ENCODE measurements around the gene ARHGAP26.

Gene ARHGAP26

GRCh38 chr5:143183989-143184388 lies 413.8 kb downstream of the ARHGAP26 start:
- Histone ChIP-seq H3K27ac (no peak overlapping the region), H3K36me3 (no peaks in the 10 kb centered on the region), H3K4me1 (peaks cover 0 to 38% (median 14%) of the 10 kb centered on the region in 4 donors), H3K27me3 (no peaks in the 10 kb centered on the region), H3K4me3 (no peak overlapping the region), H3K9me3 (no peaks in the 10 kb centered on the region)
- no peak for TF ChIP-seq CTCF (IDR thresholded peaks at IDR 0.05)
- DNase-seq, result no peak
- intact Hi-C loops (cut with DNase I; ENCODE audit: low total_unique reads), result no loop called here

- intact Hi-C loops (cut with DNase I; ENCODE audit: low total_unique reads), result no loop called here
These were observed 416.4 kb downstream of the ARHGAP26 start for GRCh38 chr5:143186623-143187022.

DNA sequence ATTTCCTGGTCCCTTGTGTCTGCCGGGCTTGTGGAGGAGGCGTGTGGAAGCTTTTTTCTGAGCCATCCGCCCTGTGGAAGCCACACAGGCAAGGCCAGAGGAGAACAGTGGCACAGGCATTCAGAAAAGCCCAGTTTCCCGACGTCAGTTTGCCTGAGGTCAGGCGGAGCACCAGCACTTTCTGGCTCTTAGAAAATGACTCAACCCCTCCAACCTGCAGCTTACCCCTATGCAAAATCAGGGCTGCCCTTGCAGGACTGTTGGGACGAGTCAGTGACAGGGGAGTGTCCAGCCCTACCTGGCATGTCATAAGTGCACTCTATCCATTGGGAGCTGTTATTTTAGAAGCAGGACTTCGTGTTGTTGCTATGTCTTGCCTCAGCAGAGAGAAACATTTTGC lies 417.3 kb downstream of the ARHGAP26 start:
- no peak for TF ChIP-seq CTCF (IDR thresholded peaks at IDR 0.05)
- Histone ChIP-seq H3K9me3 (no peaks in the 10 kb centered on the region), H3K27me3 (no peaks in the 10 kb centered on the region), H3K4me3 (no peak overlapping the region), H3K4me1 (peaks cover 0 to 31% (median 13%) of the 10 kb centered on the region in 4 donors), H3K27ac (no peak overlapping the region), H3K36me3 (peaks cover 0 to 6% (median 0%) of the 10 kb centered on the region in 3 donors)
- intact Hi-C loops (cut with DNase I; ENCODE audit: low total_unique reads), result no loop called here
- no peak for DNase-seq

More at GRCh38 chr5:143186623-143187022, 416.4 kb downstream of the ARHGAP26 start:
- TF ChIP-seq CTCF (IDR thresholded peaks at IDR 0.05), result no peak
- H3K36me3 ChIP-seq, result peaks cover 0 to 6% (median 0%) of the 10 kb centered on the region in 3 donors
- H3K27me3 ChIP-seq, result no peaks in the 10 kb centered on the region
- no peak overlapping the region for H3K4me3 ChIP-seq
- no peak for DNase-seq
- H3K27ac ChIP-seq, result no peak overlapping the region
- H3K4me1 ChIP-seq, result peaks cover 0 to 38% (median 14%) of the 10 kb centered on the region in 4 donors
- H3K9me3 ChIP-seq, result no peaks in the 10 kb centered on the region

DNA sequence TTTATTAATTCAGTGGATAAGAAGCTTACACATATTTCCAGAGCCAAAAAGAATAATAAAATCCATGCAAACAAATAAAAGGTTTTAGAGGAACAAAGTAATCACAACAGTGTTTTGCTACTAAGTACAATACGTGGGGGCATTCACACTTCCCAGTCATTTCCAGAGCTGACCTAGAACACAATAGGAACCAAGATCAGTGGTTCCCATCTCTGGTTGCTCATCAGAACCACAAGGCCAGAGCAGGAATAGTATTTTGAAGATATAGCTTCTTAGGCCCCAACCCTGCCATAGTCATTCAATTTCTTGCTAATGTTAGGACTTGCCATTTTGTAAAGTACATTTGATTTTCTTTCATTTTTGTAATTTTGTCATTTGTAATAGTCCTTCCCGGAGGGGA lies 417.9 kb downstream of the ARHGAP26 start:
- intact Hi-C loops (cut with DNase I; ENCODE audit: low total_unique reads), result no loop called here

GRCh38 chr5:143188692-143189091 lies 418.5 kb downstream of the ARHGAP26 start:
- TF ChIP-seq CTCF (IDR thresholded peaks at IDR 0.05), result no peak
- no peak overlapping the region for H3K4me3 ChIP-seq
- no peak overlapping the region for H3K27ac ChIP-seq
- H3K9me3 ChIP-seq, result no peaks in the 10 kb centered on the region
- DNase-seq, result no peak
- no peaks in the 10 kb centered on the region for H3K27me3 ChIP-seq
- H3K4me1 ChIP-seq, result peaks cover 0 to 19% (median 5%) of the 10 kb centered on the region in 4 donors
- intact Hi-C loops (cut with DNase I; ENCODE audit: low total_unique reads), result no loop called here
- peaks cover 0 to 6% (median 0%) of the 10 kb centered on the region in 3 donors for H3K36me3 ChIP-seq

More for the DNA sequence above, 417.9 kb downstream of the ARHGAP26 start:
- peaks cover 0 to 6% (median 0%) of the 10 kb centered on the region in 3 donors for H3K36me3 ChIP-seq
- peaks cover 0 to 25% (median 10%) of the 10 kb centered on the region in 4 donors for H3K4me1 ChIP-seq
- H3K27me3 ChIP-seq, result no peaks in the 10 kb centered on the region
- no peak for TF ChIP-seq CTCF (IDR thresholded peaks at IDR 0.05)
- no peak overlapping the region for H3K4me3 ChIP-seq
- no peak overlapping the region for H3K27ac ChIP-seq
- no peaks in the 10 kb centered on the region for H3K9me3 ChIP-seq
- DNase-seq, result no peak
